ENCODE results near the gene EIF3F.

DNA sequence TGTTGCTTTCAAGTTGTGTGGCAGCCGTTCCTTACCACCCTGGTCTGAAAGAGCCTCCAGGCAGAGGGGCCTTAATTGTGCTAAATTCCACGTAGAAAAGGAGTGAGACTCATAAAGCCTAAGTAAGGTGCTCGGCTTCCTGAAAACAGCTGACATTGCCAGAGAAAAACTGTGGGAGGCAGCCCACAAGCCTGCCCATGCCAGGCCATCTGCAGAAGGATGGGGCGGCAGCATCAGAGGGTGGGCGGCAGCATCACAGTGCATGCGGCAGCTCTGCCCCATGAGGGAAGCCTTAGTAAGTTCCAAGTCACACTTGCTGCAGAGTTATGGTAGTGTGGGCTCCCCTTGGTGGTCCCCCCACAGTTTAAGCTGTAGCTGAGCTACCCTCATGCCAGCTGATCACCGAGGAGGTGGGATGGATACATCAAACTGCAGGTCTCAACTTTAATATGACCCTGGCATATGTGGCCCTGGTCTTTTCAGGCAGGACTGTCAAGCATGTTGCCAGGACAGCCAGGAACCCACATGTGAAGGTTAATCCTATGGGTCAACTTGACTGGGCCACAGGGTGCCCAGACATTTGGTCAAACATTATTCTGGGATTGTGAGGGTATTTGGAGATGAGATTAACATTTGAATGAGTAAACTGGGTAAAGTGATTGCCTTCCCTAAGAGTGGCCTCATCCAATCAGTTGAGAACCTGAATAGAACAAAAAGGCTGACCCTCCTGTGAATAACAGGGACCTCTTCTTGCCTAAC, 3.1 kb upstream of the EIF3F start:
- no peak for TF ChIP-seq TEAD1 (CRISPR knock-in tag; IDR thresholded peaks at IDR 0.05)
- TF ChIP-seq, protein P1, sequence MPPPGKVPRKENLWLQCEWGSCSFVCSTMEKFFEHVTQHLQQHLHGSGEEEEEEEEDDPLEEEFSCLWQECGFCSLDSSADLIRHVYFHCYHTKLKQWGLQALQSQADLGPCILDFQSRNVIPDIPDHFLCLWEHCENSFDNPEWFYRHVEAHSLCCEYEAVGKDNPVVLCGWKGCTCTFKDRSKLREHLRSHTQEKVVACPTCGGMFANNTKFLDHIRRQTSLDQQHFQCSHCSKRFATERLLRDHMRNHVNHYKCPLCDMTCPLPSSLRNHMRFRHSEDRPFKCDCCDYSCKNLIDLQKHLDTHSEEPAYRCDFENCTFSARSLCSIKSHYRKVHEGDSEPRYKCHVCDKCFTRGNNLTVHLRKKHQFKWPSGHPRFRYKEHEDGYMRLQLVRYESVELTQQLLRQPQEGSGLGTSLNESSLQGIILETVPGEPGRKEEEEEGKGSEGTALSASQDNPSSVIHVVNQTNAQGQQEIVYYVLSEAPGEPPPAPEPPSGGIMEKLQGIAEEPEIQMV (tag; conservative IDR thresholded peaks at IDR 0.05; ENCODE audit: low read depth): no peak
- TF ChIP-seq ZNF174 (CRISPR knock-in tag; IDR thresholded peaks at IDR 0.05): no peak
- no peak for TF ChIP-seq TBL1XR1 (IDR thresholded peaks at IDR 0.05; ENCODE audit: low read length in 2 of 2)
- TF ChIP-seq BRD9 (IDR thresholded peaks at IDR 0.05; ENCODE audit: low read depth, partially characterized antibody): no peak

All from K562 (cell line).